ENCODE measurements around the gene DDB1.

Gene DDB1

GRCh38 chr11:61293867-61294716, 38.8 kb downstream of the DDB1 start:
- DNase-seq: no peak

DNA sequence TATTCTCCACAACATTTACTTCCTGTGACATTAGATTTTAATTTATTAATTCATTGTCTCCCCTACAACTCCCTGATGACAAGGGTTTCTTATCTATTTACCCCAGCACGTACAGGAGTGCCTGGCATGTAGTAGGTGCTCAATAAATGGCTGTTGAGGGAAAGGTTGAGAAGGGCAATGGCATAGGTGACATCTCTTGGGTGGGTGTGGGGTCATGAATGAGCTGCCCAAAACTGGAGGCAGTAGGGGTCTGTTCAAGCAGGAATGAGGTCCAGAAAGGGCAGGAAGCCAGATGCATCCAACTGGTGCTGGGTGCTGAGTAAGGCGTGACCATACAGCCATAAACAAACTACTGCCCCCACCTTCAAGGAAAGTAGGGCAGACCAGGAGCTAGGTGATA, 40.5 kb downstream of the DDB1 start:
- DNase-seq: no peak

GRCh38 chr11:61290905-61291690, 41.8 kb downstream of the DDB1 start:
- DNase-seq: no peak

DNA sequence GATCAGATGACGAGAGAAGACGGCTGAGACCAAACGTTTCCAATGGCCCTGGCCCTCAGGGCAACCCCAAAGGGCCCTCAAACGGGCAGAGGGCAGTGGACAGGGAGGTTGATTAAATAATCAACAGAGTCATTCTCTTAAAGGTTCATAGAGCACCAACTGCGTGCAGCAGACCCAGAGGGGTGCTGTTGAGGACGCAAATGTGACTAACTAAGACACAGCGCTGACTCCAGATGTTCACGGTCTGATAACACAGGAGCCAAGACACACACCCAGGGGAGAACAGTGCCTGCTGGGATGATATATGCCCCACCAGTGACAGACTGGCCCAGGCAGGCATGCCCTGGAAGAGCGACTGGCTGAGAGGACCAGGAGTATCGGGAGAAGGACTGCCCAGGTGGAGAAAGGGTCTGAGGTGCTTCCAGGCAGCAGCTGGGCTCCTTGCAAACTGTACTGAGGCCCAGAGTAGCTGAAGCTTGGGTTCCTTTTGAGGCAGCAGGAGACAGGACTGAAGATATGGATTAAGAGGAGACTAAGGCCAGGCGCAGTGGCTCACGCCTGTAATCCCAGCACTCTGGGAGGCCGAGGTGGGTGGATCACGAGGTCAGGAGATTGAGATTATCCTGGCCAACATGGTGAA, 45.4 kb downstream of the DDB1 start:
- DNase-seq: no peak

GRCh38 chr11:61283613-61284012, 49.3 kb downstream of the DDB1 start:
- DNase-seq: no peak

- DNase-seq: no peak
These were observed 51.2 kb downstream of the DDB1 start for GRCh38 chr11:61281581-61282250.

DNA sequence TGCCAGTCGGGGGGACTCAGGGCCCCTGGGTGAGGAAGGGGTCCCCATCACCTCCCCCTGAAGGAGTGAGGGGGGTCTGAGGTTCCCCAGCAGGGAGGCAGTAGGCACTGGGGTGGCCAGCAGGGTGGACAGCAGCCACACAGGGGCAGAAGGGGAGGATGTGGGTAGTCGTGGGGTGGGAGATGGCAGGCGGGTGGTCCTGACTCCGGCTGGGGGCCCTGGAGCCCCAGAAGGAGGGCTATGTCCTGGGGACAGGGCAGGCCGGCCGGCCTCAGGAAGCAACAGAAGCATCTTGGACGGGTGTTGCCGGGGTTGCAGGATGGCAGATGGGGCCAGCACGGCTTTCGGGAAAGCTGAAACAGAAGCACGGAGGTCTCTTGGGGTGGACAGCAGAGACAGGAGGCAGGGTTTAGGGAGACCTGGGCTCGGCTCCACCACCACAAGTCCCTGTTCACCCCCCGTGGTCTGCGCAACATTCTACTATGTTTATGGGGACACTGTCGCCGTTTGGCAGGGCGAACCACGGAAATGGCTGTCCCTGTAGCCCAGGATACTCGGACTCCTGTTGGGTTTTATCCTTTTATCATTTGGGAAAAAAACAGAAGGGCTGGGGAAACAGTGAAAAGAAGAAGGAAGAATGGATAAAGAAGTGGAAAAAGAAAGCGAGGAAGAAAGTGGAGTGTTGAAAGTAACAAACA, 51.9 kb downstream of the DDB1 start:
- DNase-seq: no peak

DNA sequence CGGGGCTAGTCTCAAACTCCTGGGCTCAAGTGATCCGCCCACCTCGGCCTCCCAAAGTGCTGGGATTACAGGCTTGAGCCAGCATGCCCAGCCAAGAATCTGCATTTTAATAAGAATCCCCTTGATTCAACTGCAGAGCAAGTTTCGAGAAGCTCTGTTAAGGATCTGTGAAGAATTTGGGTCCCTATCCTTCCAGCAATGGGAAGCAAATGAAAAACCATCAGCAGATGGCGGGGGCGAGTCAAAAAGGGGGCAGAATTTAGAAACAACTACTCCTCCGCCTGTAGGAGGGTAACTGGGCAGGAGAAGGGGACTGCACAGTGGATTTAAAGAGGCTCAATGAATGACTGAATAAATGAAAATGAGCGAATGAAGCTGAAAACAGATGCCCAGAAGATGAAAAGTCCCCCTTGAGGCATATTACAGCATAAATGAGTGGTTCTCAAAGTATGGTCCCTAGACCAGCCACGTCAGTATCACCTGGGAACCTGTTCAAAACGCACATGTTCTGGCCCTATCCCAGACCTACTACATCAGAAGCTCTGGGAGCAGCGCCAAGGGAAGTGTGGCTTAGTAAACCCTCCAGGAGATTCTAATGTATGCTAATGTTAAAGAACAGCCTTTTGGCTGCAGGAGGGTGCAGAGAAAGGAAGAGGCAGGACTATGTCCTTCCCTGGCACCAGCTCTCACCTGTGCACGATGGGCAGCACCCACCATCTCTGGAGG, 52.8 kb downstream of the DDB1 start:
- DNase-seq: no peak

DNA sequence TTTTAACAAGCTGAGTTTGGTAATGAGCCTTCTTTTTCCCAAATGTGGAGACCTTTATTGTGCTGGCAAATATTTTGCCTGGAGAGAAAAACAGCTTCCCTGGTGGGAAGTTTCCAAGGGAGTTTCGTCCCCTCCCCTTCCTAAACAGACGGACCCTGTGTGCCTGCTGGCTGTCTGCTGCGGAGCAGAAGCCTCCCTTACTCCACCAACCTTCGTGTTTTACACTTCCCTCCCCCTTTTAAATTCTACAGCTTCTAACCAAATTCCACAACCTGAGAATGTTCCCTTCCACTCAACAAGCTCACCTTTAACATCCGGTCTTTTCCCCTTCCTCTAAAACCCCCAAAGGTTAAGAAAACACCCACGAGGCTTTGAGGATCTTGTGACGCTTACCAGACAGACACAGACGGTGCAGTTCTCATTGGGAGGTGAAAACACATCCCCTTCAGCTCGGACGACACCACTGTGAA, 54.9 kb downstream of the DDB1 start:
- no peak for DNase-seq

- no peak for DNase-seq
These were observed 55.5 kb downstream of the DDB1 start for GRCh38 chr11:61277186-61278000.

DNA sequence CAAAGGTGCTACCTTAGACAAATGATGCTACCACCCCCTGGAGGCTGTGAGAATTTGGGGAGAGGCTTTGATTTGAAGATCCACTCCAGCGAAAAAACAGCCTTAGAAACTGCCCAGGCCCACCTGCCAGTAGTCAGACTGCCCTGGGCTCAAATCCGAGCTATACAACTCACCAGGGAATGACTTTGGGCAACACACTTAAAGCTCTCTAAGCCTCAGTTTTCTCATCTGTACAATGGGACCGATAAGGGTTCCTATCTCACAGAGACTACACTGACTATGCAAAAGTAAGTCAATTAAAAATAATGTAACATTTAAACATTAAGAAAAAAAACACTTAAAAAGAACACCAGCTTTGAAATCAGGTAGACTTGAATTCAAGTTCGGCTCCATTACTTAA, 57.7 kb downstream of the DDB1 start:
- no peak for DNase-seq

GRCh38 chr11:61274084-61274483, 58.8 kb downstream of the DDB1 start:
- DNase-seq: no peak

DNA sequence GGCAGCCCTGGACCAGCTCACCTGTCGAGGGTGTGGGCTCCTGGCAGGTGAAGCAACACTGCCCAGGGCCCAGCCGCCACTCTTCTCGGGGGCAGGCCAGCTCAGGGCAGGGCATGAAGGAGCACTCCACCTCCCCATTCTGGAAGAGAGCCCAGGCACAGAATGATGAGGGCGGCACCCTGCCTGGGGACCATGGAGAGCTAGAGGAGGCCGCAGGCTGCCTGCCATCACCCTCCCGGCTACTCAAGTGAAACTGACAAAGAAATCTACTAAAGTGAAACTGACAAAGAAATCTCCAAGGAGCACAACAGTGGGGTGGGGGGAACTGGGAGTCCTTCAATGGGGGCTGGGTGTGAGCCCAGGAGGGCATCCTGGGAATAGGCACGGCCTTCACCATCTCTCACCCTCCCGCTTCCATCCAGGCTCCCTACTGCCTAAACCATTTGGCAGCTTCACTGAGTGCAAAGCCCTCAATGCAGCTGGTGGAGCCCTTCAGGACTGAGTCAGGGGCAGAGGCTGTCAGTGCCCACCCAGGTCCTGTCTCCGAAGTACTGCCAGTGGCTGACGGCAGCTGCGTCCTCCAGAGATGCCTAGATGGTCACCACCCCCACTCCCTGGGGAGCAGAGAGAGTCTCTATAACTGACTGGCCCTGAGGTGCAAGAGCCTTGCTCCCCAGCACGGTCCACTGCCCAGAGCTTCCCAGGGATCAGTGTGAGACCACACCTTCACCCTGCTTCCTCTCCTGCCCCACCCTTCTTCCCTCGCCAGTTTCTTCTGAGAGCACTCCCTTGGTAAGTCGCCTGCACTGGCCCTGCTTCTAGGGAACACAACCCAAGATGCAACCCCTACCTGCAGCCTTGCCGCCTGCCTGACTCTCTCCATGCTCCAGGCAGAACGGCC, 59.5 kb downstream of the DDB1 start:
- no peak for DNase-seq

GRCh38 chr11:61272731-61273130, 60.2 kb downstream of the DDB1 start:
- no peak for DNase-seq

DNA sequence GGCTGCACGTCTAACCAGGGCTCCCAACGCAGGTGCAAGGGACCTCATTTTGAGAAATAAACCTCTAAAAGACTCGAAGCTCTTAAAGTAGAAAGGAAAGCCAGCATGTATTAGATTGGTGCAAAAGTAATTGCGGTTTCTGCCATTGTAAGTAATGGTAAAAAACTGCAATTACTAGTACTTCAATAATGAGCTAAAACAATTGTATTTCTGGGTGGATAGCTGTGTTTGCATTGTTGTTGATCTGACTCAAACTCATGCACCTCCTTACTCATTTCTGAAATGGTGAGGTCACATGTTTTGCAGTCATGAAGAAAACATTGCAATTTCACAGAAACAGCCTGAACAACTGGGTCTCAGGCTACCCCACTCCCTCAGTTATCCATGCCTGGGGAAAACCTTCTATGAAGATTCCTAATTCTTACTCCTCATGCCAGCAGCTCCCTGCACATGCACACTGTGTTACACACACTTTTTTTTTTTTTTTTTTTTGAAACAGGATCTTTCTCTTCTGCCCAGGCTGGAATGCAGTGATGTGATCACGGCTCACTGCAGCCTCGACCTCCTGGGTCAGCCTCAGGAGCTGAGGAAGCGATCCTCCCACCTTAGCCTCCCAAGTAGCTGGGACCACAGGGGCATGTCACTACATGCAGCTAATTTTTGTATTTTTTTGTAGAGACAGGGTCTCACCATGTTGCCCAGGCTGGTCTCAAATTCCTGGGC, 62.4 kb downstream of the DDB1 start:
- DNase-seq: no peak

DNA sequence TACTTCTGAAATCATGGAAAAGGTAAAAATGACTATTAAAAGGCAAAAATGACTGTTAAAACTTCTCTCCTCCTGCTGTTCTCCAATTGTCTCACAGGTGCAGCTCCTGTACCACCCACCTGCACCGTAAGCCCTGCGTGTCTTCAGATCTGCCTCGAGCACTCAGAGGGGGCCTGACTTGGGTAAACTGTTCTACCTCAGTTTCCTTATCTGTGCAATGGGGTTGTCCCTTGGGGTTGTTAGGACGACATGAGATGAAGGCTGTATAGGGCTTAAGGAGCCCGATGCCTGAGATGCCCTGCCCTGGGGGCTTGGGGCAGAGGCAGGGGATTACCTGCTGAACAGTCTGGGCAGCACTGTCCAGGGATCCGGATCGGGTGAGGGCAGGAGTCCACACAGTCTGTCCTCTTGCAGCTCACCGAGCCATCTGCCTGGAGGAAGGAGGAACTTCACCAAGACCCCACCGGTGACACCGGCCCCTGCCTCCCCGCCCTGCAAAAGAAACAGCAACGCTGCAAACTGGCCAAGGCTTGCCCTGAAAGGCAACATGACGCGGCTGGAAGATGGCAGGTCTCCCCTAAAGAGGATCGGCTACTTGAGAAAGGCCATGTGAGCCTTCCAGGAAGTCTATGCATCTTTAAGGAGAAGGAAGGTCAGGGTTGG, 64.2 kb downstream of the DDB1 start:
- no peak for DNase-seq

- DNase-seq: no peak
These were observed 65.5 kb downstream of the DDB1 start for GRCh38 chr11:61267437-61267841.

GRCh38 chr11:61266602-61267001, 66.3 kb downstream of the DDB1 start:
- no peak for DNase-seq

All from activated CD4-positive, alpha-beta T cell treated with anti-CD3 and anti-CD28 coated beads for 1 hour (primary cell).